ENCODE measurements around the gene DVL1. TPM values are rescaled to one million over a fixed set of nuclear protein-coding genes. Genes with fewer than 3 reads are reported as not detected.

The DVL1 gene
- polyA plus RNA-seq, 5 donors = 19.5 to 51.3 (median 29.9) TPM

Other genes starting within 250 kb of the DVL1 start
- 10 to 100 TPM in 2 of 5 donors, 1 to 10 TPM in 3; 6.8 to 17.5 (median 10.0) TPM for gene C1orf159, start 233.3 kb downstream of the DVL1 start, polyA plus RNA-seq (ENCODE audit: insufficient read depth in 1 of 5, insufficient read length in 5 of 5, low replicate concordance in 1 of 5)
- gene TTLL10, start 175.5 kb downstream of the DVL1 start, polyA plus RNA-seq (ENCODE audit: insufficient read depth in 1 of 5, insufficient read length in 5 of 5, low replicate concordance in 1 of 5) = 1 to 10 TPM in 4 of 5 donors, under 1 TPM in 1; 0.47 to 2.9 (median 1.7) TPM
- gene TNFRSF18, start 142.8 kb downstream of the DVL1 start, polyA plus RNA-seq (ENCODE audit: insufficient read depth in 1 of 5, insufficient read length in 5 of 5, low replicate concordance in 1 of 5) = 1 to 10 TPM in 1 of 5 donors, under 1 TPM in 4; 0.28 to 1.4 (median 0.93) TPM
- gene TNFRSF4, start 135.3 kb downstream of the DVL1 start, polyA plus RNA-seq (ENCODE audit: insufficient read depth in 1 of 5, insufficient read length in 5 of 5, low replicate concordance in 1 of 5) = 1 to 10 TPM; 2.0 to 5.8 (median 4.1) TPM
- 100 to 1,000 TPM in 2 of 5 donors, 10 to 100 TPM in 3; 75.3 to 125 (median 89.3) TPM for gene SDF4, start 117.4 kb downstream of the DVL1 start, polyA plus RNA-seq (ENCODE audit: insufficient read depth in 1 of 5, insufficient read length in 5 of 5, low replicate concordance in 1 of 5)
- gene B3GALT6, start 117.2 kb downstream of the DVL1 start, polyA plus RNA-seq (ENCODE audit: insufficient read depth in 1 of 5, insufficient read length in 5 of 5, low replicate concordance in 1 of 5) = 10 to 100 TPM; 13.1 to 25.0 (median 14.8) TPM
- gene C1QTNF12, start 102.7 kb downstream of the DVL1 start, polyA plus RNA-seq (ENCODE audit: insufficient read depth in 1 of 5, insufficient read length in 5 of 5, low replicate concordance in 1 of 5) = 1 to 10 TPM in 1 of 5 donors, under 1 TPM in 4; 0.41 to 1.7 (median 0.58) TPM
- gene UBE2J2, start 75.6 kb downstream of the DVL1 start, polyA plus RNA-seq (ENCODE audit: insufficient read depth in 1 of 5, insufficient read length in 5 of 5, low replicate concordance in 1 of 5) = 10 to 100 TPM; 40.4 to 69.2 (median 49.8) TPM
- gene SCNN1D, start 69.0 kb downstream of the DVL1 start, polyA plus RNA-seq (ENCODE audit: insufficient read depth in 1 of 5, insufficient read length in 5 of 5, low replicate concordance in 1 of 5) = 10 to 100 TPM in 1 of 5 donors, 1 to 10 TPM in 4; 3.7 to 11.2 (median 8.6) TPM
- gene ACAP3, start 41.5 kb downstream of the DVL1 start, polyA plus RNA-seq (ENCODE audit: insufficient read depth in 1 of 5, insufficient read length in 5 of 5, low replicate concordance in 1 of 5) = 10 to 100 TPM; 26.3 to 61.2 (median 38.8) TPM
- 10 to 100 TPM in 1 of 5 donors, 1 to 10 TPM in 4; 4.6 to 12.3 (median 6.4) TPM for gene PUSL1, start 40.8 kb downstream of the DVL1 start, polyA plus RNA-seq (ENCODE audit: insufficient read depth in 1 of 5, insufficient read length in 5 of 5, low replicate concordance in 1 of 5)
- gene INTS11, start 24.8 kb downstream of the DVL1 start, polyA plus RNA-seq (ENCODE audit: insufficient read depth in 1 of 5, insufficient read length in 5 of 5, low replicate concordance in 1 of 5) = 100 to 1,000 TPM; 102 to 144 (median 126) TPM
- gene CPTP, start 24.6 kb downstream of the DVL1 start, polyA plus RNA-seq (ENCODE audit: insufficient read depth in 1 of 5, insufficient read length in 5 of 5, low replicate concordance in 1 of 5) = 10 to 100 TPM in 4 of 5 donors, 1 to 10 TPM in 1; 9.4 to 22.0 (median 12.4) TPM
- gene TAS1R3, start 18.1 kb downstream of the DVL1 start, polyA plus RNA-seq (ENCODE audit: insufficient read depth in 1 of 5, insufficient read length in 5 of 5, low replicate concordance in 1 of 5) = under 1 TPM; 0.24 to 0.88 (median 0.49) TPM
- 100 to 1,000 TPM; 108 to 164 (median 155) TPM for gene MXRA8, start 9.1 kb upstream of the DVL1 start, polyA plus RNA-seq (ENCODE audit: insufficient read depth in 1 of 5, insufficient read length in 5 of 5, low replicate concordance in 1 of 5)
- gene AURKAIP1, start 25.8 kb upstream of the DVL1 start, polyA plus RNA-seq (ENCODE audit: insufficient read depth in 1 of 5, insufficient read length in 5 of 5, low replicate concordance in 1 of 5) = 10 to 100 TPM; 36.5 to 88.5 (median 46.3) TPM
- 100 to 1,000 TPM; 256 to 387 (median 327) TPM for gene CCNL2, start 49.9 kb upstream of the DVL1 start, polyA plus RNA-seq (ENCODE audit: insufficient read depth in 1 of 5, insufficient read length in 5 of 5, low replicate concordance in 1 of 5)
- 100 to 1,000 TPM in 3 of 5 donors, 10 to 100 TPM in 2; 88.3 to 150 (median 104) TPM for gene MRPL20, start 57.9 kb upstream of the DVL1 start, polyA plus RNA-seq (ENCODE audit: insufficient read depth in 1 of 5, insufficient read length in 5 of 5, low replicate concordance in 1 of 5)
- 10 to 100 TPM; 22.2 to 46.8 (median 35.6) TPM for gene ANKRD65, start 71.9 kb upstream of the DVL1 start, polyA plus RNA-seq (ENCODE audit: insufficient read depth in 1 of 5, insufficient read length in 5 of 5, low replicate concordance in 1 of 5)
- 100 to 1,000 TPM in 1 of 5 donors, 10 to 100 TPM in 4; 39.8 to 147 (median 63.9) TPM for gene VWA1, start 86.3 kb upstream of the DVL1 start, polyA plus RNA-seq (ENCODE audit: insufficient read depth in 1 of 5, insufficient read length in 5 of 5, low replicate concordance in 1 of 5)
- gene ATAD3C, start 100.3 kb upstream of the DVL1 start, polyA plus RNA-seq (ENCODE audit: insufficient read depth in 1 of 5, insufficient read length in 5 of 5, low replicate concordance in 1 of 5) = 1 to 10 TPM; 2.1 to 4.0 (median 3.3) TPM
- gene ATAD3B, start 122.3 kb upstream of the DVL1 start, polyA plus RNA-seq (ENCODE audit: insufficient read depth in 1 of 5, insufficient read length in 5 of 5, low replicate concordance in 1 of 5) = 10 to 100 TPM; 13.1 to 23.5 (median 14.8) TPM
- gene ATAD3A, start 162.7 kb upstream of the DVL1 start, polyA plus RNA-seq (ENCODE audit: insufficient read depth in 1 of 5, insufficient read length in 5 of 5, low replicate concordance in 1 of 5) = 10 to 100 TPM; 13.8 to 31.6 (median 18.3) TPM
- 1 to 10 TPM; 3.8 to 8.1 (median 4.5) TPM for gene TMEM240, start 191.2 kb upstream of the DVL1 start, polyA plus RNA-seq (ENCODE audit: insufficient read depth in 1 of 5, insufficient read length in 5 of 5, low replicate concordance in 1 of 5)
- 10 to 100 TPM; 61.9 to 99.7 (median 71.7) TPM for gene SSU72, start 225.4 kb upstream of the DVL1 start, polyA plus RNA-seq (ENCODE audit: insufficient read depth in 1 of 5, insufficient read length in 5 of 5, low replicate concordance in 1 of 5)